Heart right ventricle (tissue), 16 donors: Measurements from ENCODE around the gene TBC1D9B. TPM values are rescaled to one million over a fixed set of nuclear protein-coding genes. Genes with fewer than 3 reads are reported as not detected.

ENCODE experiments used
- ATAC-seq, 8 donors: fragments of 200-7000 bp; cut with Tn5 transposase; one replicate each; pipeline ENCODE4 v1.9.1; 2020; ENCODE audit warnings: mild to moderate bottlenecking in 8 of 8, moderate library complexity in 8 of 8, moderate number of reproducible peaks in 1 of 8
- DNase-seq, 2 donors: peaks; one replicate each; pipeline ENCODE4 v3.0.0-alpha.2; 2020
- H3K27ac ChIP-seq, 10 donors: fragments of 200-600 bp; sonication (generic) in 2 of 10; one replicate each; pipeline versions ENCODE4 v1.5.0 to v1.8.0; 2020 to 2022; ENCODE audit warnings: mild to moderate bottlenecking in 3 of 10
- H3K27me3 ChIP-seq, 7 donors: fragments of 200-600 bp; one replicate each; pipeline ENCODE4 v1.8.0; 2021 to 2022; ENCODE audit warnings: mild to moderate bottlenecking in 2 of 7
- H3K36me3 ChIP-seq, 9 donors: fragments of 200-600 bp; sonication (generic) in 1 of 9; one replicate each; pipeline versions ENCODE4 v1.5.0 to v1.8.0; 2020 to 2022; ENCODE audit warnings: mild to moderate bottlenecking in 2 of 9
- H3K4me1 ChIP-seq, 9 donors: fragments of 200-600 bp; sonication (generic) in 1 of 9; one replicate each; pipeline versions ENCODE4 v1.5.0 to v1.8.0; 2020 to 2022; ENCODE audit warnings: mild to moderate bottlenecking in 4 of 9
- H3K4me3 ChIP-seq, 10 donors: fragments of 200-600 bp; sonication (generic) in 2 of 10; one replicate each; pipeline versions ENCODE4 v1.5.0 to v1.8.0; 2020 to 2022; ENCODE audit warnings: mild to moderate bottlenecking in 7 of 10, moderate library complexity in 2 of 10
- H3K9me3 ChIP-seq, 11 donors: fragments of 200-600 bp in 10 of 11; sonication (generic) in 2 of 11; one replicate each; pipeline versions ENCODE4 v1.5.0 to v1.8.0; 2013 to 2022; ENCODE audit warnings: mild to moderate bottlenecking in 2 of 11, control low read depth in 1 of 11, moderate library complexity in 1 of 11
- CTCF ChIP-seq, 9 donors: fragments of 200-600 bp; sonication (generic) in 2 of 9; IDR thresholded peaks; one replicate each; pipeline versions ENCODE4 v1.5.0 to v1.8.0; 2021 to 2022; ENCODE audit warnings: antibody characterized with exemption in 9 of 9, mild to moderate bottlenecking in 5 of 9, moderate library complexity in 1 of 9
- WGBS, 2 donors: extraction: QIAGEN DNeasy Blood & Tissue Kit; methylation state at CpG; one replicate each; pipeline ENCODE4 v1.1.7; 2013; ENCODE audit warnings: inconsistent platforms in 1 of 2; 5-methylcytosine and 5-hydroxymethylcytosine counted together
- intact Hi-C, 10 donors: fragments of 100-400 bp; cut with DNase I; formaldehyde crosslinking; loops; one replicate each; pipeline versions ENCODE4 v1.11.1 to v1.14.2; 2022
- polyA plus RNA-seq, 2 donors: library from polyadenylated mRNA; stranded (reverse); fragments of 200-250 nt; gene quantifications; one replicate each; pipeline ENCODE4 v1.2.3, GENCODE V29; 2013
- total RNA-seq, 10 donors: library from RNA; stranded (reverse); fragmentation: NEBNext Ultra II Directional in 3 of 10; extraction: Animal tissue kit (Norgen Biotek cat#: 25700) in 3 of 10; gene quantifications; one replicate each; pipeline versions ENCODE4 v1.2.1 to v1.2.4, GENCODE V29; 2021 to 2023
- donor health status: Arrhythmogenic right ventricular cardiomyopathy.
- donor health status: ischemic (EF 13 %, LVEDD 7.1; RV severe dilation, severe dysfunction).
- donor health status: healthy with polysubstance abuse.
- donor health status: DM: no; HTN: yes; CAD: no.
- donor health status: DM: no; HTN: no; CAD: no.
- donor health status: ischemic (EF 25% LVEDD 6.9; RV normal size, moderate dysfunction).
- donor health status: ischemic (EF 25% LVEDD 5.7; RV mildly dilated, moderate dysfunction).
- donor health status: healthy.
- donor health status: DM: yes; HTN: yes; CAD: no.
- donor health status: Ischemic cardiomyopathy.
- donor health status: ischemic (EF 35%, LVEDD 5.7; RV mildly dilated, moderate dysfunction).
- donor health status: nonischemic (EF 11% LVEDD 7.7; RV severe dilation, severe dysfunction).
- donor health status: DM: yes; HTN: yes; CAD: no.
- donor health status: PGD.
- donor health status: ischemic (EF 29% LVEDD 5.4; RV normal size, mild dysfunction).
- donor health status: nonischemic (EF 23%, LVEDD 6.1; RV moderate dilation, normal function).

The TBC1D9B gene
- total and polyA plus RNA-seq, 12 donors = 26.0 to 52.1 (median 32.3) TPM

- intact Hi-C loops = no loop called here
- DNase-seq (no peak), ATAC-seq (peak in 1 of 8 donors; percentile 17)
- H3K9me3 ChIP-seq = peaks cover 0 to 21% (median 11%) of the 10 kb centered on the region in 11 donors
- H3K36me3 ChIP-seq = peaks cover 0 to 100% (median 59%) of the 10 kb centered on the region in 9 donors
- H3K4me1 ChIP-seq = peaks cover 0 to 12% (median 0%) of the 10 kb centered on the region in 9 donors
- peak overlapping the region in 1 of 10 donors; percentile 15 for H3K27ac ChIP-seq
- H3K27me3 ChIP-seq = no peaks in the 10 kb centered on the region
- TF ChIP-seq CTCF (IDR thresholded peaks at IDR 0.05) = no peak
- 88 to 95% methylated on average over 6 of the region's 6 CpGs for WGBS, 2 donors
- no peak overlapping the region for H3K4me3 ChIP-seq
Observed at GRCh38 chr5:179887802-179888201, 19.9 kb downstream of the TBC1D9B start.

- Histone ChIP-seq H3K27me3 (no peaks in the 10 kb centered on the region), H3K9me3 (peaks cover 0 to 28% (median 18%) of the 10 kb centered on the region in 11 donors), H3K27ac (peak overlapping the region in 1 of 10 donors; percentile 15), H3K4me3 (no peak overlapping the region), H3K4me1 (peaks cover 0 to 12% (median 0%) of the 10 kb centered on the region in 9 donors), H3K36me3 (peaks cover 0 to 99% (median 52%) of the 10 kb centered on the region in 9 donors)
- intact Hi-C loops = no loop called here
- TF ChIP-seq CTCF (IDR thresholded peaks at IDR 0.05) = no peak
- peak in 1 of 2 donors; percentile 61 for DNase-seq
- ATAC-seq = peak; percentile 42 to 90 (median 68)
- 58 to 73% methylated on average over 11 of the region's 11 CpGs for WGBS, 2 donors
Observed at GRCh38 chr5:179887095-179887494, 20.6 kb downstream of the TBC1D9B start.

GRCh38 chr5:179886190-179886911, 21.3 kb downstream of the TBC1D9B start:
- H3K4me1 ChIP-seq = peaks cover 0 to 12% (median 0%) of the 10 kb centered on the region in 9 donors
- H3K27ac ChIP-seq = no peak overlapping the region
- 88 to 91% methylated on average over 14 of the region's 14 CpGs for WGBS, 2 donors
- no peaks in the 10 kb centered on the region for H3K27me3 ChIP-seq
- no peak overlapping the region for H3K4me3 ChIP-seq
- DNase-seq (no peak), ATAC-seq (peak in 6 of 8 donors; percentile 17 to 55 (median 32))
- H3K9me3 ChIP-seq = peaks cover 0 to 30% (median 19%) of the 10 kb centered on the region in 11 donors
- intact Hi-C loops = no loop called here
- no peak for TF ChIP-seq CTCF (IDR thresholded peaks at IDR 0.05)
- H3K36me3 ChIP-seq = peaks cover 0 to 92% (median 46%) of the 10 kb centered on the region in 9 donors

- peaks cover 0 to 12% (median 0%) of the 10 kb centered on the region in 9 donors for H3K4me1 ChIP-seq
- no peaks in the 10 kb centered on the region for H3K27me3 ChIP-seq
- 94 to 96% methylated on average over 13 of the region's 13 CpGs for WGBS, 2 donors
- no peak for TF ChIP-seq CTCF (IDR thresholded peaks at IDR 0.05)
- intact Hi-C loops = no loop called here
- peaks cover 0 to 30% (median 19%) of the 10 kb centered on the region in 11 donors for H3K9me3 ChIP-seq
- H3K27ac ChIP-seq = no peak overlapping the region
- peaks cover 0 to 92% (median 39%) of the 10 kb centered on the region in 9 donors for H3K36me3 ChIP-seq
- DNase-seq (no peak), ATAC-seq (peak in 1 of 8 donors; percentile 7)
- no peak overlapping the region for H3K4me3 ChIP-seq
Observed at GRCh38 chr5:179885491-179886090, 22.1 kb downstream of the TBC1D9B start.
